ENCODE data around the gene SFXN5.

- TF ChIP-seq CTCF (IDR thresholded peaks at IDR 0.05) (no peak), POLR2A (IDR thresholded peaks at IDR 0.05) (no peak), POLR2AphosphoS5 (IDR thresholded peaks at IDR 0.05; ENCODE audit: insufficient read depth in 1 of 2, low read depth in 1 of 2) (no peak)
Observed at GRCh38 chr2:73117441-73117840, 45.9 kb upstream of the SFXN5 start.

Data from vagina (tissue), 2 donors.